ENCODE data around the gene PHKG1. TPM values are rescaled to one million over a fixed set of nuclear protein-coding genes. Genes with fewer than 3 reads are reported as not detected.
"Not testable (repeated sequence)": the region's sequence is repeated elsewhere in the genome, so short reads cannot be mapped to it uniquely, and the experiment has no call there.

Gene PHKG1
- total RNA-seq, 1 experiment from 2014 or later: 1.1 TPM

DNA sequence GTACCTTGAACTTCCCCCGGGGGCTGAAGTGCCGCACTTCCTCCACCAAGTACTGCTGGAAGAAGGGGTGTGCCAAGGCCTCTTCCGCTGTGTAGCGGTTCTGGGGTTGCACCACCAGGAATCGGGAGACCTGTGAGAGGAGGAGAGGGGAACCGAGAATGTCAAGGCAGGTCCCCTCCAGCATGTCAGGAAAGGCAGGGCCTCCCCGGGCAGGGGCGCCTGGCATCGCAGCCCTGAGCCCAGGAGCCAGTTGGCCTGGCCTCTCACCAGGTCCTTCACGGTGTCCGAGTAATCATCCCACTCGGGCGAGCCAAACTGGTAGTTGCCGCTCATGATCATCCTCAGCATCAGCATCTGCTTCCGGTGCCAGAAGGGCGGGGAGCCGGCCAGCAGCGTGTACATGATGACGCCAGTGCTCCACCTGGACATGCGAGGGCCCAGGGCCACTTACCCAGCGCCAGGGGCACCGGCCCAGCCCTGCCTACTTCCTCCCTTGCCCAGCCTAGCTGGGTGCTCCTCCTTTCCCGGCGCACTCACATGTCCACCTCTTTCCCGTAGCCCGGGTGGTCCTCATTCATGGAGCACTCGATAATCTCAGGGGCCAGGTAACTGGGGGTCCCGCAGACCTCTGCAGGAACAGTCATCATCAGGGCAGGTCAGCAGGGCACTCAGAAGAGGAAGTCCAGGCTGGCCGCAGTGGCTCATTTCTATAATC, 11.0 kb downstream of the PHKG1 start (continued):
- no peak for TF ChIP-seq ZFX (IDR thresholded peaks at IDR 0.05)
- no peak for TF ChIP-seq SP1 (IDR thresholded peaks at IDR 0.05; ENCODE audit: low read depth)

DNA sequence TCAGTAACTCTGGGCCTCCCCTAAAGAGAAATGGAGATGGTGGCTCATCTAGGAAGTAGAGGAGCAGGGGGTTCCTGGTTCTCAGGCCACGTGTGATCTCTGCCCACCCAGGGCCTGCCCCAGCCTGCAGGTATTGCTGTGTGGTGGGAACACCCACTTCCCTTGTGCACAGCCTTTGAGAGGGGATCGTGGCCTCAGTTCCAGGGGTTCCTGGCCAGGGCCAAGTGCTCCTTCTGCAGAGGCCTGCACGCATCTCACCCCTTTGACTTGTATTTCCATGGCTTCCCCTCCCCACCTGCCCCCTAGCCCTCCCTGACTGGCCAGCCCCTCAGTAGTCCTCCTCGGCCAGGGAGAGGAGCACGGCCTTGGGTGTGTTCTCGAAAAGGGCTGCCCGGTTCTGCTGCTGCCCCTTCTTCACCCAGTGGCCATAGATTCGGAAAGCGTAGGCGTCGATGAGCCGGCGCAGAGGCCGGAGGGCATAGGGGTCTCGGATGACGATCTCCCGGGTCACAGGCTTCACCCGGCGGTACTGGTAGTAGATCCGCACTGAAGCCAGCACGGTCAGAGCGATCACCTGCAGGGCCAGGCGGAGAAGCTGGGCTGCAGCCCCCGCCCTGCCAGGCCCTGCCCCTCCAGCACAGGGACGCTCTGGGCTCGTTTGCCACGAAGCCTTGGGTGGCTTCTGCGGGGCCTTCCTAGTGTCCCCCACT, 11.9 kb downstream of the PHKG1 start:
- H4K20me1 ChIP-seq (ENCODE audit: insufficient read depth); POLR2A ChIA-PET; BruUV-seq (replicated peaks); H3K9me2 ChIP-seq (ENCODE audit: insufficient read depth); H3K9ac ChIP-seq (ENCODE audit: low read length); H3K4me2 ChIP-seq (ENCODE audit: low read length); H3K4me3 ChIP-seq (replicated peaks in 1 of 2; ENCODE audit: low read depth in 1 of 2, low read length in 2 of 2); intact Hi-C loops (cut with micrococcal nuclease); H3K27me3 ChIP-seq (ENCODE audit: insufficient read depth, low read length); DNase-seq (ENCODE audit: low read depth, low spot score); H3K79me2 ChIP-seq (ENCODE audit: insufficient read depth, low read length); CTCF ChIA-PET; ATAC-seq; H3K9me3 ChIP-seq (ENCODE audit: control insufficient read depth in 1 of 2, insufficient read depth in 1 of 2, low read depth in 1 of 2, low read length in 2 of 2); RAD21 ChIA-PET (ENCODE audit: low non-redundant PET in 1 of 2, low total read pairs in 2 of 2, uncharacterized antibody in 2 of 2, unreplicated experiment in 2 of 2); H3K27ac ChIP-seq (ENCODE audit: low read depth, low read length); H3K4me1 ChIP-seq (ENCODE audit: control insufficient read depth in 1 of 2, insufficient read depth in 2 of 2, low read length in 2 of 2); H2AFZ ChIP-seq (ENCODE audit: low read depth, low read length, poor library complexity, severe bottlenecking): not testable (repeated sequence)
- peaks cover 7 to 21% of the 10 kb centered on the region in 2 experiments; a peak in 3 of 4 replicates for H3K36me3 ChIP-seq (ENCODE audit: control insufficient read depth in 1 of 2, insufficient read depth in 2 of 2, low read length in 2 of 2)

DNA sequence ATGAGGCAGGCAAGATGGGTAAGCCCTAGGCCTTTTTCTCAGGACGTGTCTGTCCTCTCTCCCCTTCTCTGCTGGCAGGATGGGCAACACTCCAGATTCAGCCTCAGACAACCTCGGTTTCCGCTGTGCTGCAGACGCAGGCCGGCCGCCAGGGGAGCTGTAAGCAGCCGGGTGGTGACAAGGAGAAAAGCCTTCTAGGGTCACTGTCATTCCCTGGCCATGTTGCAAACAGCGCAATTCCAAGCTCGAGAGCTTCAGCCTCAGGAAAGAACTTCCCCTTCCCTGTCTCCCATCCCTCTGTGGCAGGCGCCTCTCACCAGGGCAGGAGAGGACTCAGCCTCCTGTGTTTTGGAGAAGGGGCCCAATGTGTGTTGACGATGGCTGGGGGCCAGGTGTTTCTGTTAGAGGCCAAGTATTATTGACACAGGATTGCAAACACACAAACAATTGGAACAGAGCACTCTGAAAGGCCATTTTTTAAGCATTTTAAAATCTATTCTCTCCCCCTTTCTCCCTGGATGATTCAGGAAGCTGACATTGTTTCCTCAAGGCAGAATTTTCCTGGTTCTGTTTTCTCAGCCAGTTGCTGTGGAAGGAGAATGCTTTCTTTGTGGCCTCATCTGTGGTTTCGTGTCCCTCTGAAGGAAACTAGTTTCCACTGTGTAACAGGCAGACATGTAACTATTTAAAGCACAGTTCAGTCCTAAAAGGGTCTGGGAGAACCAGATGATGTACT, 13.1 kb downstream of the PHKG1 start:
- no peak overlapping the region for H2AFZ ChIP-seq (ENCODE audit: low read depth, low read length, poor library complexity, severe bottlenecking)
- TF ChIP-seq, protein P1, sequence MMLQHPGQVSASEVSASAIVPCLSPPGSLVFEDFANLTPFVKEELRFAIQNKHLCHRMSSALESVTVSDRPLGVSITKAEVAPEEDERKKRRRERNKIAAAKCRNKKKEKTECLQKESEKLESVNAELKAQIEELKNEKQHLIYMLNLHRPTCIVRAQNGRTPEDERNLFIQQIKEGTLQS (IDR thresholded peaks at IDR 0.05): no peak
- TF ChIP-seq, protein P2, sequence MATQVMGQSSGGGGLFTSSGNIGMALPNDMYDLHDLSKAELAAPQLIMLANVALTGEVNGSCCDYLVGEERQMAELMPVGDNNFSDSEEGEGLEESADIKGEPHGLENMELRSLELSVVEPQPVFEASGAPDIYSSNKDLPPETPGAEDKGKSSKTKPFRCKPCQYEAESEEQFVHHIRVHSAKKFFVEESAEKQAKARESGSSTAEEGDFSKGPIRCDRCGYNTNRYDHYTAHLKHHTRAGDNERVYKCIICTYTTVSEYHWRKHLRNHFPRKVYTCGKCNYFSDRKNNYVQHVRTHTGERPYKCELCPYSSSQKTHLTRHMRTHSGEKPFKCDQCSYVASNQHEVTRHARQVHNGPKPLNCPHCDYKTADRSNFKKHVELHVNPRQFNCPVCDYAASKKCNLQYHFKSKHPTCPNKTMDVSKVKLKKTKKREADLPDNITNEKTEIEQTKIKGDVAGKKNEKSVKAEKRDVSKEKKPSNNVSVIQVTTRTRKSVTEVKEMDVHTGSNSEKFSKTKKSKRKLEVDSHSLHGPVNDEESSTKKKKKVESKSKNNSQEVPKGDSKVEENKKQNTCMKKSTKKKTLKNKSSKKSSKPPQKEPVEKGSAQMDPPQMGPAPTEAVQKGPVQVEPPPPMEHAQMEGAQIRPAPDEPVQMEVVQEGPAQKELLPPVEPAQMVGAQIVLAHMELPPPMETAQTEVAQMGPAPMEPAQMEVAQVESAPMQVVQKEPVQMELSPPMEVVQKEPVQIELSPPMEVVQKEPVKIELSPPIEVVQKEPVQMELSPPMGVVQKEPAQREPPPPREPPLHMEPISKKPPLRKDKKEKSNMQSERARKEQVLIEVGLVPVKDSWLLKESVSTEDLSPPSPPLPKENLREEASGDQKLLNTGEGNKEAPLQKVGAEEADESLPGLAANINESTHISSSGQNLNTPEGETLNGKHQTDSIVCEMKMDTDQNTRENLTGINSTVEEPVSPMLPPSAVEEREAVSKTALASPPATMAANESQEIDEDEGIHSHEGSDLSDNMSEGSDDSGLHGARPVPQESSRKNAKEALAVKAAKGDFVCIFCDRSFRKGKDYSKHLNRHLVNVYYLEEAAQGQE (IDR thresholded peaks at IDR 0.05; ENCODE audit: low read depth): no peak
- TF ChIP-seq POLR2AphosphoS5 (IDR thresholded peaks at IDR 0.05; ENCODE audit: low read depth, low read length): no peak
- no peak for ATAC-seq

More for the DNA sequence above, 13.1 kb downstream of the PHKG1 start:
- ChIA-PET RAD21 (ENCODE audit: low non-redundant PET in 1 of 2, low total read pairs in 2 of 2, uncharacterized antibody in 2 of 2, unreplicated experiment in 2 of 2) (no interaction called here), CTCF (no interaction called here), POLR2A (no interaction called here)
- Histone ChIP-seq H3K27me3 (ENCODE audit: insufficient read depth, low read length) (no peaks in the 10 kb centered on the region), H4K20me1 (ENCODE audit: insufficient read depth) (no peaks in the 10 kb centered on the region), H3K4me1 (ENCODE audit: control insufficient read depth in 1 of 2, insufficient read depth in 2 of 2, low read length in 2 of 2) (peaks cover 0 to 6% of the 10 kb centered on the region in 2 experiments; a peak in 1 of 4 replicates), H3K9me2 (ENCODE audit: insufficient read depth) (no peaks in the 10 kb centered on the region), H3K27ac (ENCODE audit: low read depth, low read length) (no peak overlapping the region), H3K4me2 (ENCODE audit: low read length) (no peak overlapping the region), H3K9ac (ENCODE audit: low read length) (no peak overlapping the region), H3K9me3 (ENCODE audit: control insufficient read depth in 1 of 2, insufficient read depth in 1 of 2, low read depth in 1 of 2, low read length in 2 of 2) (no peaks in the 10 kb centered on the region), H3K4me3 (replicated peaks in 1 of 2; ENCODE audit: low read depth in 1 of 2, low read length in 2 of 2) (no peak overlapping the region), H3K79me2 (ENCODE audit: insufficient read depth, low read length) (no peaks in the 10 kb centered on the region), H3K36me3 (ENCODE audit: control insufficient read depth in 1 of 2, insufficient read depth in 2 of 2, low read length in 2 of 2) (peaks cover 9 to 23% of the 10 kb centered on the region in 2 experiments; a peak in 3 of 4 replicates)
- intact Hi-C loops (cut with micrococcal nuclease): no loop called here
- no peak for DNase-seq (ENCODE audit: low read depth, low spot score)
- BruUV-seq (replicated peaks): no TSS peak

Data from HCT116 (cell line).